ENCODE results near the gene MITF.

DNA sequence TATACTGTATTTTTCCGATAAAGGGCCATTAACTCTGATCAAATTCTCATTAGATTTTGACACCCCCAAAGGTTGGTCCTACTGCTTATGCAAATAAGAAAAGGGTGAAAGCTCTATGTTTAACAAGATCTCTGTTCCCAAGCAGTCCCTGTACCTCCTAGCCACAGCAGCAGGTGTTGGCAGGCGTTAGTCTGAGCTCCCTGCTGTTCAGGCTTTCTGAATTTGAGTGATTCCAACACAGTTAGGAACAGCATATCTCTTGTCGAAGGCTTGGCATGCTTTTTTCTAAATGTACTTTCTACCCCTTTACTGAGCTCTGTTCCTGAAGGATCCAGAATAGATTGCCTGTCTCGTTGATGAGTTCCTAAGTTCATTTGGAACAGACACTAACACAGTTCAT, 42.3 kb downstream of the MITF start:
- TF ChIP-seq, protein P1, sequence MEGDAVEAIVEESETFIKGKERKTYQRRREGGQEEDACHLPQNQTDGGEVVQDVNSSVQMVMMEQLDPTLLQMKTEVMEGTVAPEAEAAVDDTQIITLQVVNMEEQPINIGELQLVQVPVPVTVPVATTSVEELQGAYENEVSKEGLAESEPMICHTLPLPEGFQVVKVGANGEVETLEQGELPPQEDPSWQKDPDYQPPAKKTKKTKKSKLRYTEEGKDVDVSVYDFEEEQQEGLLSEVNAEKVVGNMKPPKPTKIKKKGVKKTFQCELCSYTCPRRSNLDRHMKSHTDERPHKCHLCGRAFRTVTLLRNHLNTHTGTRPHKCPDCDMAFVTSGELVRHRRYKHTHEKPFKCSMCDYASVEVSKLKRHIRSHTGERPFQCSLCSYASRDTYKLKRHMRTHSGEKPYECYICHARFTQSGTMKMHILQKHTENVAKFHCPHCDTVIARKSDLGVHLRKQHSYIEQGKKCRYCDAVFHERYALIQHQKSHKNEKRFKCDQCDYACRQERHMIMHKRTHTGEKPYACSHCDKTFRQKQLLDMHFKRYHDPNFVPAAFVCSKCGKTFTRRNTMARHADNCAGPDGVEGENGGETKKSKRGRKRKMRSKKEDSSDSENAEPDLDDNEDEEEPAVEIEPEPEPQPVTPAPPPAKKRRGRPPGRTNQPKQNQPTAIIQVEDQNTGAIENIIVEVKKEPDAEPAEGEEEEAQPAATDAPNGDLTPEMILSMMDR (IDR thresholded peaks at IDR 0.05) = no peak
- TF ChIP-seq USF1 (IDR thresholded peaks at IDR 0.05; ENCODE audit: borderline replicate concordance, low read depth) = no peak
- no peak for TF ChIP-seq MXI1 (IDR thresholded peaks at IDR 0.05; ENCODE audit: low read depth, low read length)
- TF ChIP-seq, protein P2, sequence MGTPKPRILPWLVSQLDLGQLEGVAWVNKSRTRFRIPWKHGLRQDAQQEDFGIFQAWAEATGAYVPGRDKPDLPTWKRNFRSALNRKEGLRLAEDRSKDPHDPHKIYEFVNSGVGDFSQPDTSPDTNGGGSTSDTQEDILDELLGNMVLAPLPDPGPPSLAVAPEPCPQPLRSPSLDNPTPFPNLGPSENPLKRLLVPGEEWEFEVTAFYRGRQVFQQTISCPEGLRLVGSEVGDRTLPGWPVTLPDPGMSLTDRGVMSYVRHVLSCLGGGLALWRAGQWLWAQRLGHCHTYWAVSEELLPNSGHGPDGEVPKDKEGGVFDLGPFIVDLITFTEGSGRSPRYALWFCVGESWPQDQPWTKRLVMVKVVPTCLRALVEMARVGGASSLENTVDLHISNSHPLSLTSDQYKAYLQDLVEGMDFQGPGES (IDR thresholded peaks at IDR 0.05; ENCODE audit: low read depth, low read length) = no peak
- no peak for TF ChIP-seq GATA2 (CRISPR knock-in tag; IDR thresholded peaks at IDR 0.05)
- no peak for TF ChIP-seq POLR2AphosphoS5 (IDR thresholded peaks at IDR 0.05; ENCODE audit: low read depth, low read length)
- TF ChIP-seq EP300 (IDR thresholded peaks at IDR 0.05; ENCODE audit: borderline replicate concordance in 1 of 2, low read depth in 1 of 2, low read length in 1 of 2) = no peak
- no peak for TF ChIP-seq CHD2 (IDR thresholded peaks at IDR 0.05; ENCODE audit: low read length, partially characterized antibody)
